ENCODE results near the gene PRDM13.

- no peak for TF ChIP-seq CTCF (IDR thresholded peaks at IDR 0.05)
- TF ChIP-seq POLR2A (IDR thresholded peaks at IDR 0.05) = no peak
Measured at GRCh38 chr6:99612551-99613408, 6.1 kb downstream of the PRDM13 start.
